ENCODE measurements around the gene TMEM107.

DNA sequence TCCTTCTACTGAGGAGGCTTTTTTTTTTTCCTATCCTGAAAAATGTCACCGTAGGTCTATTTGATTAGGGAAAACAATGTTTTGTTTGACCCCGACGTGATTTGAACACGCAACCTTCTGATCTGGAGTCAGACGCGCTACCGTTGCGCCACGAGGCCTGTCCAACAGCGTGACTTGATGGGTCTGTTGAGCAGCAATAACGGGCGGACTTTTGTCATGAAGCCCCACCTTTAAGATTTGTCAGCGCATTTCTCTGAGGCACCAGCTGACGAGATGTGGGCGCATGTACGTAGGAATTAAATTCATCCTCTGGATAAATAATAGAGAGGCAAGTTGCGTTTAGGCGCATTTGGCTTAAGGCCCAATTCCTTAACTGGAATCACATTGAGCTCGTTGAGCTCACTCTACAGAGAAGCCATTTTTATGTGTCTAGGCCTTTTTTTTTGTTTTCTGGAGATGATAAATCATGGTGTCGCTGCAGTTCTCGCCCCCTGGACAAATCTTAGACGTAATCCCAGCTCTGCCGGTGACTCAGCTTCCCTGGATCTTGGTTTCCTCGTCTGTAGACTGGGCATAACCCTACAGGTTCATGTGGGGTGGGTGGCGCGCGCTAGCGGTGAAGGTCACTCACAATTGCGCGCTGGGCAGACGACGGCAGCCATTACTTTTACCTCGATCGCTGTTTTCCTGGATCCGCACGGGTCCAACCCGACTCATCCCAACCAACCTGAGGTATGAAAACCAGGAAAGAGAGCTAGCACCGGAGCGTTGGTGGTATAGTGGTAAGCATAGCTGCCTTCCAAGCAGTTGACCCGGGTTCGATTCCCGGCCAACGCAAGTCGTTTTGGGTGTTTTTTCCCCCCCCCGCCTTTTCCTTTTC lies 44.8 kb upstream of the TMEM107 start:
- no peak for TF ChIP-seq RAD21 (IDR thresholded peaks at IDR 0.05; ENCODE audit: low read depth)
- no peak for TF ChIP-seq POLR2A (IDR thresholded peaks at IDR 0.05; ENCODE audit: borderline replicate concordance, extremely low read depth, insufficient read depth, insufficient read length)
- TF ChIP-seq, protein P1, sequence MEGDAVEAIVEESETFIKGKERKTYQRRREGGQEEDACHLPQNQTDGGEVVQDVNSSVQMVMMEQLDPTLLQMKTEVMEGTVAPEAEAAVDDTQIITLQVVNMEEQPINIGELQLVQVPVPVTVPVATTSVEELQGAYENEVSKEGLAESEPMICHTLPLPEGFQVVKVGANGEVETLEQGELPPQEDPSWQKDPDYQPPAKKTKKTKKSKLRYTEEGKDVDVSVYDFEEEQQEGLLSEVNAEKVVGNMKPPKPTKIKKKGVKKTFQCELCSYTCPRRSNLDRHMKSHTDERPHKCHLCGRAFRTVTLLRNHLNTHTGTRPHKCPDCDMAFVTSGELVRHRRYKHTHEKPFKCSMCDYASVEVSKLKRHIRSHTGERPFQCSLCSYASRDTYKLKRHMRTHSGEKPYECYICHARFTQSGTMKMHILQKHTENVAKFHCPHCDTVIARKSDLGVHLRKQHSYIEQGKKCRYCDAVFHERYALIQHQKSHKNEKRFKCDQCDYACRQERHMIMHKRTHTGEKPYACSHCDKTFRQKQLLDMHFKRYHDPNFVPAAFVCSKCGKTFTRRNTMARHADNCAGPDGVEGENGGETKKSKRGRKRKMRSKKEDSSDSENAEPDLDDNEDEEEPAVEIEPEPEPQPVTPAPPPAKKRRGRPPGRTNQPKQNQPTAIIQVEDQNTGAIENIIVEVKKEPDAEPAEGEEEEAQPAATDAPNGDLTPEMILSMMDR (IDR thresholded peaks at IDR 0.05 in 2 of 3, conservative IDR thresholded peaks at IDR 0.05 in 1 of 3; ENCODE audit: borderline replicate concordance in 1 of 3, insufficient read depth in 1 of 3, low read depth in 2 of 3, low read length in 2 of 3), result no peak
